HG03439 (cell line): ENCODE measurements around the gene ZNF44.
A peak's percentile ranks its signal among the peaks of the same experiment; 100 is the strongest.
"Not testable (repeated sequence)": the region's sequence is repeated elsewhere in the genome, so short reads cannot be mapped to it uniquely, and the experiment has no call there.

Source experiments
- ATAC-seq: cut with Tn5 transposase; IDR thresholded peaks from one replicate; pipeline ENCODE4 v1.9.1; 2021; ENCODE audit warnings: mild to moderate bottlenecking, moderate library complexity; ENCODE audit not compliant: unreplicated experiment

ZNF44 gene

GRCh38 chr19:12294249-12295158, at the start of gene ZNF44:
Gene ZNF44 (minus strand): TSS chr19:12294883. CDS start chr19:12294694, 189 bp downstream.
- peak; percentile 93 for ATAC-seq

DNA sequence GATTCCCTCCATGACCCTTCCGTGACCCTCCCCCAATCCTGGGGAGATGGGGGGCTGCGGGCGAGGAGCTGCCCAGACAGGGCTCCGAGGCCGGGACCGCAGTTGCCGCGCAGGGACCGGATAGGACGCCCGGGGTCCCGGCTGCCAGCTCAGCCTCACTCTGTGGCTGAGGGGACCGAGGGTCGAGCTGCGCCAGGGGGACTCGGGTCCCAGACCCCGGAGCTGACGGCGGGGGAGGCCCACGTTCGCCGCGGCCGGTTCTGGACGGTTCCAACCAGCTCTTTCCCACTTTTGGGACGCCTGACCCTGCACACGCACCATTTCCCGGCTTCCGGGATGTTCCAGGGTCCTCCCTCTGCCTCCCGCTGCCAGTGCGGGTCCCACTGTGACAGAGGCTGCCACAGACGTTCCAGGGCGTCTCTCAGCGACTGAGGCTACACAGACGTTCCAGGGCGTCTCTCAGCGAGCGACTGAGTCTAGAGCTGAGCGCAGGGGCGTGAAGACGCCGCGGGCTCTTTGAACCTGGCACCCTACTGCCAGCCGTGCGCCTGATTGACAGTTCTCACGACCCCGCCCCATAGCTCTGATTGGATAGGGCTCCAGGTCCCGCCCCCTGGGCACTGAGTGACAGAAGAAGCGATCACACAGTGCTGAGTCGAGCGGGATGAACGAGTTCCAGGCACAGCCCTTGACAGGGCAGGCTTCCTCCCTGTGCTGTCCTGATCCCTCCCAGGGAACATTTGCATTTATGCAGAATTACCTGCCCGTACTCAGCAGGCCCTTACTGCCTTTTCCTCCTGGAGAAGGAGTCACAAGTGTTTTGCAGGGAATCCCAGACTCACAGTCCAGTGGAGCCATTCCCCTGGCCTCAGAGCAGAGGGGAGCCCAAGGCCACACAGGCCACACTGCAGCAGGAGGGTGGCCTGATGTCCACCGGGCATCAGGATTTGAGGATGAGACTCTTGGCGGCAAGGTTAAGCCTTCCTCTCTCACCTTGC, 38.8 kb upstream of the ZNF44 start, which contains the start of gene ZNF563:
Gene ZNF563 (minus strand): TSS at position 472 of the 998 bp plus-strand sequence. CDS start 151 bp downstream, at position 321.
- peak; percentile 95 for ATAC-seq

DNA sequence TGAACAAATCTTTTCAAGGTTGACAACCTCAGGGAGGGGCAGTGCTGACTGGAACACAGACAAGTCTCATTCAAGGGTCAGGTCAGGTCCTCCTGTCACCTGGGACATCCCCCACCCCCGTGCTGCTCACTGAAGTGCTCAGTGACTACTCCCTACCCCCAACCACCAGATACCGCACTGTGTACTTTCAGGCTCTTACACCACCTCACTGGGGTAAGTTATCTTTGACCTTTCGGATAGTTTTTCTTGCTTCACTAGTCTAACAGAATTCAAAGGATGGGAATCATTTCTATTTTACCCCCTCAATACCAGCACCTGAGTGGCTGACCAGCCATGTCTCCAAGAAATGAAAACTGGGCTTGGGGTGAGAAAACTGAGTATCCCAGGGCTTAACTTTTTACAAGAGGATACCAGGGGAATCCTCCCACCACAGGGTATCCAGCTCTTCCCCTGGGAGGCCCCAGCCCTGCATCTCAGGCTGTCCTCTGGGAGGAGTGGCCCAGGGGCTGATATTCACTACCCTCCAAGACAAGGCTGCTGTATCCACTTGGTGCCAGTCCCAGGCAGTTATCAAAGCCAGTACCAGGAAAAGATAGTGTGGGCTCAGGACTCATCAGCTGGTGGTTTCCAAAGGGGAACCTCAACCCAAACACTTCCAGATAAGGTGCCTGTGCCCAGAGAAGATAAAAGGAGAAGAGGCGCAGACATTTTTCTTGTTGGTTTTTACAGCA, 36.7 kb upstream of the ZNF44 start:
- no peak for ATAC-seq

GRCh38 chr19:12330340-12330739, 35.7 kb upstream of the ZNF44 start:
- ATAC-seq, result no peak

- no peak for ATAC-seq
Observed at GRCh38 chr19:12325690-12326089, 31.0 kb upstream of the ZNF44 start.

- ATAC-seq, result no peak
Observed at GRCh38 chr19:12318782-12319413, 24.2 kb upstream of the ZNF44 start.

- ATAC-seq, result no peak
Observed at GRCh38 chr19:12314553-12314952, 19.9 kb upstream of the ZNF44 start.

DNA sequence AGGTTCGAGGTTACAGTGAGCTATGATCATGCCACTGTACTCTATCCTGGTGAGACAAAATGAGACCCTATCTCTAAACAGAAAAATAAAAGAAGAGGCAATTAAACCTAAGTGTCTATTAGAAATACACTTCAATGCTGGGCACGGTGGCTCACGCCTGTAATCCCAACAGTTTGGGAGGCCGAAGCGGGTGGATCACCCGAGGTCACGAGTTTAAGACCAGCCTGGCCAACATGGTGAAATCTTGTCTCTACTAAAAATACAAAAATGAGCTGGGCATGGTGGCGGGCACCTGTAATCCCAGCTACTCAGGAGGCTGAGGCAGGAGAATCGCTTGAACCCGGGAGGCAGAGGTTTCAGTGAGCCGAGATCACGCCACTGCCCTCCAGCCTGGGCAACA, 14.2 kb upstream of the ZNF44 start:
- not testable (repeated sequence) for ATAC-seq

GRCh38 chr19:12295191-12295590, 508 bp upstream of the ZNF44 start:
- no peak for ATAC-seq

- peak; percentile 53 for ATAC-seq
Observed at GRCh38 chr19:12293777-12294248, 870 bp downstream of the ZNF44 start.

DNA sequence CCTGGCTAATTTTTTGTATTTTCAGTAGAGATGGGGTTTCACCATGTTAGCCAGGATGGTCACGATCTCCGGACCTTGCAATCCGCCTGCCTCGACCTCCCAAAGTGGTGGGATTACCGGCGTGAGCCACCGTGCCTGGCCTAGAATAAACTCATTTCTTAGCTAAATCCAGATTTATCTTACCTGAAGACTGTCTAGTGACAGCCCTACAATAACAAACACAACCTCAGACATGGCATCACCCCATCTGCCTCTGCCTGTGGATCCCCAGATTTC, 5.0 kb downstream of the ZNF44 start:
- ATAC-seq, result no peak

DNA sequence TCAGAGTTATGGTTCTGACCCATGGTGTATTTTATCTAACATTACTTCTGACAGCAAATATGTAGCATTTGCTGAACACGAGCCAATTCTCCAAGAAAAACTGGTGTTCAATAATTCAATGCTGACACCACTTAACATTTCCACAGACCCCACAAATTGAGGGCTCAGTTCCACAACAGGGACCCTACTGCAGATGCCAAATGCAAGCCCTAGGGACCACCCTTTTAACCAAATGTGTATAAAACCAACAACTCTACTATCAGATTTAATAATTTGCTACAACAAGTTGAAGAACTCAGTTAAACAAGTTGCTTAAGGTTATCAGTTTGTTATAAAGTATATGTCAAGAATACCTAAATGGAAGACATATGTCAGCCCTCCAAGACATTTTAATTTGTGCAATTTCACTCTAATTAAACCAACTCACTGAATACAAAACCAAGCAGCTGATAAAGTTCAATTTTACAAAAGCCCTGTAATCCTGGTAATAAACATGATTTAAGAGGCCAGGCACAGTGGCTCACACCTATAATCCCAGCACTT, 6.7 kb downstream of the ZNF44 start:
- ATAC-seq, result no peak

- no peak for ATAC-seq
Observed at GRCh38 chr19:12284631-12285030, 10.1 kb downstream of the ZNF44 start.

DNA sequence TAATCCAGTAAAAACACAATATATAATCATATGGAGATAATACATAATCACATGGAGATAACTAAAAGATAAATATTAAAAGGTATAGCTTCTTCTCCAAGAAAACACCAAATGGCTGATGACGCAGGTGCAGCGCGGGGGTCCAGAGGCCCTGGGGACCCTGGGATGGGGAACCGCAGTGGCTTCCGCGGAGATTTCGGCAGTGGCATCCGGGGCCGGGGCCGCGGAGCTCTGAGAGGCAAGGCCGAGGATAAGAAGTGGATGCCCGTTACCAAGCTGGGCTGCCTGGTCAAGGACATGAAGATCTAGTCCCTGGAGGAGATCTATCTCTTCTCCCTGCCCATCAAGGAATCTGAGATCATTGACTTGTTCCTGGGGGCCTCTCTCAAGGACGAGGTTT, 10.5 kb downstream of the ZNF44 start:
- no peak for ATAC-seq

DNA sequence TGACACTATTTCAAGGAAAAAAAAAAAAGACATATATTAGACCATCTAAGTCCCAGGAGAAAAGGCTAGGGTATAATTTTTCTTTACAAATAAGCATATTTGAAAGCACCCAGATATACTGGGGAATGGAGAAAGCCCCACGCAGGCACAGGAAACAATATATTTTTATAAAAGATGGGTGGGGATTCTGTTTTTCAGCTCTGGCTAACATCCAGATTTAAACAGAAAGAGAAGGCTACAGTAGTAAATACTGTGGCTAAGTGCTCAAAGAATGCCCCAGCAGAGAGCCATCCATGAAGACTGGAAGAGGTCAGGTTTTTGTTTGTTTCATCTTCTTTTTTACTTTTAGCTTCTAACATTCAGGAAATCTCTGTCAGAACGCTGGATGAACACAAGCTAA, 16.0 kb downstream of the ZNF44 start:
- no peak for ATAC-seq

DNA sequence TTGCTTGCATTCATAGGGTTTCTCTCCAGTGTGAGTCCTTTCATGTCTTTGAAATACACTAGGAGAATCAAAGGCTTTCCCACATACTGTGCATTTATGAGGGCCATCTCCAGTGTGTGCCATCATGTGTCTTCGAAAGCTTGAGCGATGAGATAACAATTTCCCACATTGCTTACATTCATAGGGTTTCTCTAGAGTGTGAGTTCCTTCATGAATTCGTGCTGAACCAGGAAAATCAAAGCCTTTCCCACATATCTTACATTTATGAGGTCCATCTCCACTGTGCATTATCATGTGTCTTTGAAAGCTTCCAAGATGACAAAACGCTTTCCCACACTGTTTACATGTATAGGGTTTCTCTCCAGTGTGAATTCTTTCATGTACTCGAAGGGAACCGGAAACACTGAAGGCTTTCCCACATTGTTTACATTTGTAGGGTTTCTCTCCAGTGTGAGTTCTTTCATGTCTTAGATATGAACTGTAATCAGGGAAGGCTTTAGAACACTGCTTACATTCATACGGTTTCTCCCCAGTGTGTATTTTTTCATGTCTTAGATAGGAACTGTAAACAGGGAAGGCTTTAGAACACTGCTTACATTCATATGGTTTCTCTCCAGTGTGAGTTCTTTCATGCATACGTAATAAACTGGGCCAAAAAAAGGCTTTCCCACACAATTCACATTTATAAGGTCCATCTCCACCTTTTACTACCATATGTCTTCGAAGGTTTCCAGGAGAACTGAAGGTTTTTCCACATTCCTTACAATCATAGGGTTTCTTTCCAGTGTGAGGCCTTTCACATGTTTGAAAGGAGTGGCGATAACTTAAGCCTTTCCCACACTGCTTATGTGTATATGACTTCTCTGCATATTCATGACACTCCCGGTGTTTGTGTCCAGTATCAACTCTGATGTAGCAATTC, 21.4 kb downstream of the ZNF44 start:
- ATAC-seq, result no peak

GRCh38 chr19:12272386-12272785, 22.3 kb downstream of the ZNF44 start:
- ATAC-seq, result no peak

DNA sequence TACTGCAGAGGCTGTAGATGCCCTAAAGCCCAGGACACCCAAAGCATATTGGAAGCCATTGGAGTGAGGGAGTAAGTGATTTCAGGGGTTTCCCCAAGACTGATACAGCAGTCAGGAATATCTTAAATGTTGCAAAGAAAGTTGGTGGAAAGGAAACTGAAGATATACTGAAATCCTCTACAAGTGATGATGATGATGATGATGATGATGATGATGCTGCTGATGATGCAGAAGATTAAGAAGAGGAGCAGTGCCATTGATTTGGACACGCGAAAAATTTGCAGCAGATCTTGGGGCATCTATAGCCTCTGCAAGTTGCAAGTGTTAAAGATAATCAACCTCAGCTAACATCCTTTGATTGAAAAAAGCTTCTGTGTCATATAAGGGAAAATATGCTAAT, 23.8 kb downstream of the ZNF44 start:
- no peak for ATAC-seq
